Activated T-cell treated with anti-CD3 and anti-CD28 coated beads, Interleukin-2, amount 50 U/mL, for 4 hours (primary cell): ENCODE results near the gene SLC35D2. TPM values are rescaled to one million over a fixed set of nuclear protein-coding genes. Genes with fewer than 3 reads are reported as not detected.

Source experiments
- ATAC-seq, 2 donors: fragments of 200-7000 bp; cut with Tn5 transposase; one replicate each; pipeline ENCODE4 v1.10.0; 2021
- DNase-seq: peaks from one replicate; pipeline ENCODE4 v3.0.0-alpha.2; 2020
- H3K27me3 Mint-ChIP-seq: one replicate; pipeline ENCODE4 v1.8.0; 2021; ENCODE audit warnings: low read depth, mixed read lengths
- H3K36me3 Mint-ChIP-seq: one replicate; pipeline ENCODE4 v1.8.0; 2022; ENCODE audit warnings: mixed read lengths; ENCODE audit not compliant: insufficient read depth
- H3K4me1 Mint-ChIP-seq: one replicate; pipeline ENCODE4 v1.8.0; 2021; ENCODE audit warnings: low read depth, mixed read lengths
- H3K4me3 Mint-ChIP-seq: one replicate; pipeline ENCODE4 v1.8.0; 2021; ENCODE audit warnings: mild to moderate bottlenecking, moderate library complexity, mixed read lengths
- H3K9me3 Mint-ChIP-seq: one replicate; pipeline ENCODE4 v1.8.0; 2021; ENCODE audit warnings: mixed read lengths
- total RNA-seq, 3 donors: library from RNA; stranded (reverse); gene quantifications; one replicate each; pipeline ENCODE4 v1.2.1, GENCODE V29; 2021

Gene SLC35D2
- total RNA-seq, 3 donors from 2014 or later = 3.5 to 7.2 (median 4.4) TPM

GRCh38 chr9:96413302-96414221 is 30.1 kb upstream of the SLC35D2 start:
- Mint-ChIP-seq H3K4me1 (peaks cover 34% of the 10 kb centered on the region), H3K27me3 (no peaks in the 10 kb centered on the region), H3K9me3 (no peaks in the 10 kb centered on the region), H3K36me3 (peaks cover 4% of the 10 kb centered on the region), H3K4me3 (peak overlapping the region; percentile 45)
- ATAC-seq (no peak), DNase-seq (no peak)

- no peaks in the 10 kb centered on the region for H3K9me3 Mint-ChIP-seq
- DNase-seq (no peak), ATAC-seq (no peak)
- H3K4me1 Mint-ChIP-seq = peaks cover 38% of the 10 kb centered on the region
- no peak overlapping the region for H3K4me3 Mint-ChIP-seq
- no peaks in the 10 kb centered on the region for H3K27me3 Mint-ChIP-seq
- peaks cover 4% of the 10 kb centered on the region for H3K36me3 Mint-ChIP-seq
These were observed 28.8 kb upstream of the SLC35D2 start for GRCh38 chr9:96412174-96412913.

GRCh38 chr9:96411129-96411838 is 27.8 kb upstream of the SLC35D2 start:
- Mint-ChIP-seq H3K4me1 (peaks cover 32% of the 10 kb centered on the region), H3K36me3 (peaks cover 4% of the 10 kb centered on the region)

GRCh38 chr9:96408409-96409280 is 25.1 kb upstream of the SLC35D2 start:
- peak overlapping the region; percentile 36 for H3K4me3 Mint-ChIP-seq
- no peak for DNase-seq
- H3K9me3 Mint-ChIP-seq = no peaks in the 10 kb centered on the region
- H3K27me3 Mint-ChIP-seq = no peaks in the 10 kb centered on the region
- peaks cover 27% of the 10 kb centered on the region for H3K4me1 Mint-ChIP-seq
- ATAC-seq = peak in 1 of 2 donors; percentile 44
- H3K36me3 Mint-ChIP-seq = peaks cover 4% of the 10 kb centered on the region

More at GRCh38 chr9:96411129-96411838, 27.8 kb upstream of the SLC35D2 start:
- ATAC-seq (no peak), DNase-seq (no peak)
- no peaks in the 10 kb centered on the region for H3K27me3 Mint-ChIP-seq
- H3K9me3 Mint-ChIP-seq = no peaks in the 10 kb centered on the region
- H3K4me3 Mint-ChIP-seq = no peak overlapping the region

GRCh38 chr9:96400132-96400910 is 16.8 kb upstream of the SLC35D2 start:
- H3K9me3 Mint-ChIP-seq = peaks cover 5% of the 10 kb centered on the region
- H3K27me3 Mint-ChIP-seq = no peaks in the 10 kb centered on the region
- no peak overlapping the region for H3K4me3 Mint-ChIP-seq
- no peak for ATAC-seq
- H3K4me1 Mint-ChIP-seq = peaks cover 22% of the 10 kb centered on the region
- peaks cover 4% of the 10 kb centered on the region for H3K36me3 Mint-ChIP-seq
- DNase-seq = no peak

GRCh38 chr9:96399325-96399633 is 15.8 kb upstream of the SLC35D2 start:
- DNase-seq (no peak), ATAC-seq (peak; percentile 63 to 65)
- Mint-ChIP-seq H3K36me3 (peaks cover 4% of the 10 kb centered on the region), H3K9me3 (peaks cover 5% of the 10 kb centered on the region), H3K27me3 (no peaks in the 10 kb centered on the region), H3K4me3 (no peak overlapping the region), H3K4me1 (peaks cover 22% of the 10 kb centered on the region)

GRCh38 chr9:96398582-96399324 is 15.2 kb upstream of the SLC35D2 start:
- ATAC-seq (peak; percentile 59 to 63), DNase-seq (no peak)
- H3K27me3 Mint-ChIP-seq = no peaks in the 10 kb centered on the region
- peaks cover 5% of the 10 kb centered on the region for H3K9me3 Mint-ChIP-seq
- peaks cover 4% of the 10 kb centered on the region for H3K36me3 Mint-ChIP-seq
- peaks cover 22% of the 10 kb centered on the region for H3K4me1 Mint-ChIP-seq
- H3K4me3 Mint-ChIP-seq = no peak overlapping the region

- DNase-seq (no peak), ATAC-seq (no peak)
- Mint-ChIP-seq H3K9me3 (peaks cover 5% of the 10 kb centered on the region), H3K27me3 (no peaks in the 10 kb centered on the region), H3K36me3 (peaks cover 10% of the 10 kb centered on the region), H3K4me3 (no peak overlapping the region), H3K4me1 (peaks cover 24% of the 10 kb centered on the region)
These were observed 12.5 kb upstream of the SLC35D2 start for GRCh38 chr9:96395964-96396363.

GRCh38 chr9:96394832-96395496 is 11.5 kb upstream of the SLC35D2 start:
- Mint-ChIP-seq H3K27me3 (no peaks in the 10 kb centered on the region), H3K36me3 (peaks cover 9% of the 10 kb centered on the region), H3K4me1 (peaks cover 19% of the 10 kb centered on the region), H3K4me3 (no peak overlapping the region), H3K9me3 (no peaks in the 10 kb centered on the region)
- ATAC-seq = no peak
- no peak for DNase-seq

- H3K27me3 Mint-ChIP-seq = no peaks in the 10 kb centered on the region
- H3K4me1 Mint-ChIP-seq = peaks cover 2% of the 10 kb centered on the region
- no peak for ATAC-seq
- H3K9me3 Mint-ChIP-seq = no peaks in the 10 kb centered on the region
- H3K4me3 Mint-ChIP-seq = no peak overlapping the region
- DNase-seq = no peak
- peaks cover 9% of the 10 kb centered on the region for H3K36me3 Mint-ChIP-seq
These were observed 8.8 kb upstream of the SLC35D2 start for GRCh38 chr9:96392263-96392662.

GRCh38 chr9:96391021-96391765 is 7.7 kb upstream of the SLC35D2 start:
- peaks cover 9% of the 10 kb centered on the region for H3K36me3 Mint-ChIP-seq
- H3K4me1 Mint-ChIP-seq = peaks cover 2% of the 10 kb centered on the region

GRCh38 chr9:96388144-96388543 is 4.6 kb upstream of the SLC35D2 start:
- peaks cover 9% of the 10 kb centered on the region for H3K36me3 Mint-ChIP-seq

More at GRCh38 chr9:96391021-96391765, 7.7 kb upstream of the SLC35D2 start:
- ATAC-seq = no peak
- H3K27me3 Mint-ChIP-seq = no peaks in the 10 kb centered on the region
- H3K4me3 Mint-ChIP-seq = no peak overlapping the region
- no peak for DNase-seq
- H3K9me3 Mint-ChIP-seq = no peaks in the 10 kb centered on the region

More at GRCh38 chr9:96388144-96388543, 4.6 kb upstream of the SLC35D2 start:
- Mint-ChIP-seq H3K9me3 (no peaks in the 10 kb centered on the region), H3K27me3 (no peaks in the 10 kb centered on the region), H3K4me3 (no peak overlapping the region), H3K4me1 (peaks cover 13% of the 10 kb centered on the region)
- DNase-seq = no peak
- ATAC-seq = no peak
